ENCODE data around the gene SIK3.
"Not testable (repeated sequence)": the region's sequence is repeated elsewhere in the genome, so short reads cannot be mapped to it uniquely, and the experiment has no call there.

The SIK3 gene

DNA sequence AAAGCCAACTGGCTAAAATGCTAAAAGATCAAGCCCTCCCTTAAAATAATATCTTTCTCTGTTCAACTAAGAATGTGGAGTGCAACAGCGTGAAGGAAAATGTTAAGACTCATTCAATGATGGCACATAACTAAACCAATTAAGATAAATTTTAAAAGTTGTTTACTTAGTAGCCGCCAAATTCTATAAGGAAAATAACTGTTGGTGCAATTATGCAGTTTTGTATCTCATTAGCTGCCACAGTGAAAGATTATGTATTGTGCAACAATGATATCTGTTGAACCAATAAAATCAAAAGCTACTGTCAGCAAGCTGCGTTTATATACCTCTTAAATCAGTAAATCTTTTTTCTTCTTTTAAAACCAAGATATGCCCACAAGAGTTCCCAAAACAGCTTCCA, 55.5 kb downstream of the SIK3 start:
- no peak for DNase-seq

DNA sequence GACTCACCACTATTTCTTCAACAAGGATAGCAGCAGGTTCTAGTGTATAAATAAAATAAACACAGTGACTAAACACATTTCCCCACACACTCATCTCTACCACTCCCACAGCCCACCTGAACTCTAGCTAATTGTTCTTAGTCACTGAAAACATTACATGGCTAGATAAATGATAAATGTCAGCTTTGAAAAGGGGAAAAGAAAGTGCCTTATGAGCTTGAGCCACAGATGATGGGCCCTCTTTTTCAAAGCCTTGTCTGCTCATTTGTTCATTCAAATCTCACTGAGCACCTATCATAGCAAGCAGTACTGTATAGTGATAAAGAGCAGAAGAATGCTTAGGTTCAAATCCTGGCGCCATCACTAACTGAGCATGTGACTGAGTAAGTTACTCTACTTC, 58.3 kb downstream of the SIK3 start:
- DNase-seq = peak; percentile 17 to 21

DNA sequence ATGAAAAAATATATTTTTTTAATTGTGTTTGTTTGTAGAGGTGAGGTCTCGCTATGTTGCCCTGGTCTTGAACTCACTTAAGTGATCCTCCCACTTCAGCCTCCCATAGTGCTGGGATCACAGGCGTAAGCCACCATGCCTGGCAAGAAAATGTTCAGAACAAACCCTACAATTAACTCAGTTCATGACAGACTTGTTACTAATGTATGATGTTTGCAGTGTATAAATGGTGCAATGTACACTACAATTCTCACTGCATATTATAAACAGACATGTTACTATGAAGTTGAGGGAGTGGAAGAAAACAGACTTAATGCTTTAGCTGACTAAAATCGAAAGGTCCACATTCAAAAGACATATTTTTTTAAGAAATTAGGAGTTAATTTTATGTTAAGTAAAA, 59.0 kb downstream of the SIK3 start:
- DNase-seq = no peak

DNA sequence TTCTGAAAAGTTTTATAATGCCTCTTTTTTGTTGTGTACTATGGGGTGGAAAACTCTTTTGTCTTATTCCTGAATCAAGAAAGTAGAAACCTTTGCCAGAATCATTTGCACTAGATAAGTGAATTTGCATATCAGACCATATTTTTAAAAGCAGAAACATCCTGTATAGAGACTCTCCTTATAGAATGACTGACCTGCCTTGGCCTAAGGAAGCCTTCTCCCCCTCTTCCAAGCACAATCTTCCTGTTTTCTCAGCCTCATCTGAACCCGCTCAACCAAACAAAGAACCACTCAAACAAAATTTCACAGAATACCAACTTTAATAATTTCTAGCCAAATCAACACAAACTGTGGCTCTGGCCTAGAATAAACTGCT, 60.3 kb downstream of the SIK3 start:
- DNase-seq = no peak

DNA sequence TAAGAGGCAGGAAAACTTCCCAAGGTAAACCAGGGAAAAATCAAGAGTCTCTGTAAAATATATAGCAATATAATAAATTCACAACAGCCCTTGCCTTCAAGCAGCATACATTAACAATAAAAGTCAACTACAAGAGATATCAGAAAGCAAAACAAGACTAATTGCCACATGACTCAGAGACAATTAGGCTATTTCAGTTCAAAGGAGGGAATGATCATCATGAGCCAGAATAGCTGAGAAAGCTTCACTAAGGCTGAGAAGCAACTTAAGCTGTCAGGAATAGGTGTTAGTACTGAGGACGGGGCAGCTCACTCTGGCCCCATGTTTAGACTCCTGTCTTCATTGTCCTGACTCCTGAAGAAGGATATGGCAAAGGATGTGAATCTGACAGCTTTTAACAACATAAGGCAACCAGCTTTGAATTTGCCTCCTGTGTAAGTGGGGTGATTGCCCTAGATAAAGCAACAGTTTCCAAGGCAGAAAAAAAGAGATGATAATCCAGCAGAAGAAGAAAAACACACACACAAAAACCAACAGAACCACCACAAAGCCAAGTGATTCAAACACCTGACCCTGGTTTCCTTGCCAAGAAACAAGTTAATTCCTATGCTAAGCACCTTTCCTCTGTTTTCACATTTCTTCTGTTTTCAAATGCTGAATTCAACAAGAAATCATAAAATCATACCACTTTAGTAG, 60.8 kb downstream of the SIK3 start:
- no peak for DNase-seq

DNA sequence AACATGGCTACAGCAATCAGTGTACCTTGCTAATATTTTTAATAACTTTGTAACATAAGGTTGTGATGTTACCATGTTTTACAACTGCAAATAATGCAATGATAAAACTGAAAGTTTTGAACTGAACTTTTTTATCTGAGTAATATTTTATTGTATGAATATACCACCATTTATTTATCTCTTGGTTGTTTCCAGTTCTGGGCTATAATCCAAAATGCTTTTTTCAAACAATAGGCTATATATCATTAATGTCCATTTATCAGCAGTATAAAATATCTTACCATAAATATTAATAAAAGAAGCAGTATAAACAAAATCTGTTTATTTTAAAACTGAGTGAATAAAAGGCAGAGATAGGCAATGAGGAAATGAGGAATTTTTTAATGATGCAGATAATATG, 63.3 kb downstream of the SIK3 start:
- DNase-seq = no peak

DNA sequence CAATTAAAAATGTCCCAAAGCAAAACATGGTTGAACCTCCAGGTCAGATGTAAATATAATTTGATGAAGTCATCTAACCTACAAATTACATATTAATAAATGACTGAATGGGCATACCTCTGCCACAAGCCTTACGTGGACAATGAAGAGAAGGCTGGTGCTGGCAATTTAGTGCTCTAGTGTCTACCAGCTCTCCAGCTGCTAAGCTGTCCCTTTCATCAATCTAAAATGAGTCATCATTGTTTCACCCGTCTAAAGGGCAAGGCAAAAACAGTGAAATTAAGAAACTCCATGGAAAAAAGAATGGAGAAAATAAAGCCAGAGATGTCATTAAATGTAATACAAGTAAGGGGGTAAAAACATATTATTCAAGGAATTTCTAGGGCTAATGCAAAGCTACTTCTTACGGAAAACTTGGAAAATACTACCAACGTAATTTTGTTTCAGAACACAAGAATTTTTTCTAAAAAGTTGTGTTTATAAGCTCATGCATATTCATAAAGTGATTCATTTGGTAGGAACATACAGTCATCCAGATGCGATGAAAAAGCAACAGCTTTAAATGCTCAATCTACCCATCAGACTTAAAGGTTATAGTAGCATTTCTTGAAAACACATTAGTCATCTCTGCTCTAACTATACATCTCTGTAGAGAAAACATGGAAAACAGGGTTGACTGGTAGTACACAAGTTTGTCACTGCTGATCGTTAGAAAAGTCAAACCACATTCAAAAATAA, 71.5 kb downstream of the SIK3 start:
- no peak for DNase-seq

DNA sequence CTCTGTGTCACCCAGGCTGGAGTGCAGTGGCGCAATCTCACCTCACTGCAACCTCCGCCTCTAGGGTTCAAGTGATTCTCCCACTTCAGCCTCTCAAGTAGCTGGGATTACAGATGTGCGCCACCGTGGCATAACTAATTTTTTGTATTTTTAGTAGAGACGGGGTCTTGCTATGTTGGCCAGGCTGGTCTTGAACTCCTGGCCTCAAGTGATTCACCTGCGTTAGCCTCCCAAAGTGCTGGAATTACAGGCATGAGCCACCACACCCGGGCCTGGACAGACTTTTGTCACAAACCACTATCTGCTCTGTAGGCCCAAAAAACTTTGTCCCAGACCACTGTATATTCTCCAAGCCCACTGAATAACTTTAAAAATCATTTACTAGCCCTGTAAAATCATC, 74.5 kb downstream of the SIK3 start:
- not testable (repeated sequence) for DNase-seq

DNA sequence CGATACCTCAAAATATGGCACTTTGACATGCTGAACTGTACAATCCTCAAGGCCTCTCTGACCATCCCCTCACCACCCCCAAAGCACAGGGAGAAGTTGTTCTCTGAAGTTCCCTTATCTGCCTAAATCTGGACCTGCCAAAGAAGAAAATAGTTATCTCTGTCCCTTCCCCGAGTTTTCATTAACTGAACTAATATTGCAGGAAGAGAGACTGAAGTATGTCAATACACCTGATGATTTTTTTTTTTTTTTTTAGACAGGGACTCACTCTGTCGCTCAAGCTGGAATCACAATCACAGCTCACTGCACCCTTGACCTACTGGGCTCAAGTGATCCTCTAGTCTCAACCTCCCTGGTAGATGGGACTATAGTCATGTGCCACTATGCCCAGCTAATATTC, 75.0 kb downstream of the SIK3 start:
- no peak for DNase-seq

DNA sequence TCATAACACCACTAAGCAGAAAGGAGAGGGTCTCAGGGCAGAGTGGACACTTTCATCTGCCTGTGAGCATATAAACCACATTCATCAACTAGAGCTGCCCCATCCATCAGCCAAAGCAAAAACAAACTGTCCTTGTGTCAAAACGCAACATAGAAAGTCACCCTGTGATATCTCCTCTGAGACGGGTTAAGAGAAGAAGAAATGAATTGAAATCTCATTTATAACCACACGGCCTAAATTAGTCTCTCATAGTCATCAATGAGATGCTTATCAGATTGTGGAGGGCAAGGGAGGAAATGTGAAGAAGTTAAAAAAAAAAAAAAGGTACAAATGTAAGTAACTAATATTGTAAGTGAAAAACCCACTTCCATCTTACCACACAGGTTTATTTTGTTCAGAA, 75.7 kb downstream of the SIK3 start:
- DNase-seq = no peak

DNA sequence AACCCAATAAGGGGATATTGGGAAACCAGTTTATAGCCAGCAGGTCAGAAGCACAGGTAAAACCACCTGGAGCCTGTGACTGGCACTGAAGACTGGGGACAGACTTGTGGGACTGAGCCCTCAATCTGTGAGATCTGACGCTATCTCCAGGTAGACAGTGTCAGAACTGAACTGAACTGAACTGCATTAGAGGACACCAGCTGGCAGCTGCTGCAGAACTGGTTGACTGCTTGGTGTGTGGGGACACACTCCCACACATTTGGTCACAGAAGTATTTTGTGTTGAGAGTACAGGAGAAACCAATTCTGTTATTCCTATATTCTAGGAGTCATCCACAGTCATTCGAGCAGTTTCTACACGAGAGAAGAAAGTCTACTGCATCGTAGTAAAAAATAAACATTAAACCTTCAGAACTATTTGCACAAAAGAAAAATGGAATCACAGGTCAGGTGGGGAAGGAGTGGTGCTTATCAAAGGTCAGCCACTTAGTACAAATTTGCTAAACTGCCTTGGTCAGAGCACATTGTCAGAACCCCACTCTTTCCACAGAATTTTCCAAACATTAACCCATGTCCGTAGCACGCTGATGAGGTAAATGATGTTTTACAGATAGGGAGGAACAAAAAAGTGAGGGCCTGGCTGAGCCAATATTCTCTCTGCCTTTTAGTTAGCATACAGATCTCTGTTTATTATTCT, 77.2 kb downstream of the SIK3 start:
- no peak for DNase-seq

DNA sequence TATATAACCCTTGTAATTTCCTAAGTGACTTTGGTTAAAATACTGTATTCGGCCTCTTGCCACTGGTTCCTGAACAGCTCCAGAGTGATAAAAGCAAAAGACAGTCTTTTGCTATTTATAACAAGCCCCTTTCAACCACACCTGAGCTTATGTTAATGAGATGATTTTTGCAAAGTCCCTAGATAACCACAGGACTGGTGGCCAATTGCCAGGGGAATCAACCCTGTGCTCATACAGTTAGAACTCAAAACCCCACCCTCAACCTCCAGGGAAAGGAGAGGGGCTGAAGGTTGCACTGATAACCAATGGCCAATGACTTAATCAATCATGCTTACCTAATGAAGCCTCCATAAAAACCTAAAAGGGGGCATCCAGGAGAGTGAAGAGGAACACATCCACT, 77.9 kb downstream of the SIK3 start:
- no peak for DNase-seq

DNA sequence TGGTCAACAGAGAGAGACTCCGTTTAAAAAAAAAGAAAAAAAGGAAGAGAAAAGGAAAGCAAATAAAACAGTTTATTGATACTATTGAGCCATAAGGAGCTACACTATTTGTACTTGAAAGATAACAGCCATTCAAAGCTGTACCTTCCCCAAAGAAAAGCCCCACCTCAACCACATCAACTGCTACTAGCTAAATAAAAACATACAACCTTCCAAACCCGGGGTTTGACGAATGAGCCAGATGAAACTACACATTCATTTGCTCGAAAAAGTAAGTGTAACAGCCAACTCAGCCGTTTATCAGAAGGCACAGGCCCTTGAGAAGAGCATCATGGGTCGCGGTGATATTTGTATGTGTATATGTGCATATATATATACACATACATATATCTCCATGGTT, 78.4 kb downstream of the SIK3 start:
- DNase-seq = no peak

DNA sequence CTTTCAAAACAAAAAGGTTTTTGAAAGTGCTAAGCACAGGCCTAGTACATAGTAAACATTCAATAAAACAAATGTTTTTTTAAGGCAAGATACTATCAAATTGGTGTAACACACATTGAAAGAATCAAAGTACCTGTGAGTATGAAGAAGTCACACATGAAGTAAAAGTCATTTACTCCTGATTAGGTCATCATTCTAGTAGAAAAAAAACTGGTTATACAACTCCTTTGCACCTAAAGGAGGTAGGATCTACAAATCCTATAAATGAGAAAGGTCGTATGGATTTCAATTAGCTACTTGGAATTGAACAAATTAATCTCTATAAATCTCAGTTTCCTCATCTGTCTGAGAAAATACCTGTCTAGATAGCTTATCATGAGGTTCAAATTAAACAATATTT, 80.8 kb downstream of the SIK3 start:
- DNase-seq = no peak

DNA sequence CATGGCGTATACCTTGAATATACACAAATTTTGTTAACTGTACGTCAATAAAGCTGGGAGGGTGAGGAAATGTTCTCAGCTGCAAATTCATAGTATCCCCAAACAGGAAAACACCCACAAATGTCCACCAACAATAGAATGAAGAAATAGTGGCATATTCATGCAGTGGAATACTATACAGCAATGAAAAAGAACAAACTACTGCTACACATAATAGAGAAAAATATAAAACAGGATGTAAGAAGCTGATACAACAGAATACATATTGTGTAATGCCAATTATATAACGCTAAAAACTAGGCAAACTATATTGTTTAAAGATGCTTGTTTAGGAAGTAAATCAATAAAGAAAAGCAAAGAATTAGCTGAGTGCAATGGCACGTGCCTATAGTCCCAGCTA, 81.5 kb downstream of the SIK3 start:
- DNase-seq = no peak

DNA sequence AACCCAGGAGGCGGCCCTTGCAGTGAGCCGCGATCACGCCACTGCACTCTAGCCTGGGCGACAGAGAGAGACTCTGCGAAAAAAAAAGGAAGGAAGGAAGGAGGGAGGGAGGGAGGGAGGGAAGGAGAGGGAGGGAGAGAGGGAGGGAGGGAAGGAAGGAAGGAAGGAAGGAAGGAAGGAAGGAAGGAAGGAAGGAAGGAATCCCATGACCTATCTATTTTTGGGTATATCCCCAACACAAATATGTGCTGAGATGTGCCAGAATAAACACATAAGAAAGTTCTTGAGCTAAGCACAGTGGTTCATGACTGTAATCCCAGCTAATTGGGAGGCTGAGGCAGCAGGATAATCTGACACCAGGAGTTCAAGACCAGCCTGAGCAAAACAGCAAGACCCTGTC, 82.0 kb downstream of the SIK3 start:
- DNase-seq = no peak

DNA sequence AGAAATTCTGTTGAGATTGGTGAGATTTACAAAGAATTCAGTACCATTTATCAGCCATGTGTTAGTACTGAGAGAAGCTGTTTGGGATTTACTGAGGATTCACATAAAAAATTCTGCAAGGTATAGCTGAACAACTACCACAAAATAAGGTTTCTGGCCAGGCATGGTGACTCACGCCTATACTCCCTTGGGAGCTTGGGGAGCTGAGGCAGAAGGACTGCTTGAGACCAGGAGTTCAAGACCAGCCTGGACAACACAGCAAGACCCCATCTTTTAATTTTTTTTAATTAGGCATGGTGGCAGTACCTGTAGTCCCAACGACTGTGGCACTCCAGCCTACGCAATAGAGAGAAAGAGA, 86.7 kb downstream of the SIK3 start:
- no peak for DNase-seq

DNA sequence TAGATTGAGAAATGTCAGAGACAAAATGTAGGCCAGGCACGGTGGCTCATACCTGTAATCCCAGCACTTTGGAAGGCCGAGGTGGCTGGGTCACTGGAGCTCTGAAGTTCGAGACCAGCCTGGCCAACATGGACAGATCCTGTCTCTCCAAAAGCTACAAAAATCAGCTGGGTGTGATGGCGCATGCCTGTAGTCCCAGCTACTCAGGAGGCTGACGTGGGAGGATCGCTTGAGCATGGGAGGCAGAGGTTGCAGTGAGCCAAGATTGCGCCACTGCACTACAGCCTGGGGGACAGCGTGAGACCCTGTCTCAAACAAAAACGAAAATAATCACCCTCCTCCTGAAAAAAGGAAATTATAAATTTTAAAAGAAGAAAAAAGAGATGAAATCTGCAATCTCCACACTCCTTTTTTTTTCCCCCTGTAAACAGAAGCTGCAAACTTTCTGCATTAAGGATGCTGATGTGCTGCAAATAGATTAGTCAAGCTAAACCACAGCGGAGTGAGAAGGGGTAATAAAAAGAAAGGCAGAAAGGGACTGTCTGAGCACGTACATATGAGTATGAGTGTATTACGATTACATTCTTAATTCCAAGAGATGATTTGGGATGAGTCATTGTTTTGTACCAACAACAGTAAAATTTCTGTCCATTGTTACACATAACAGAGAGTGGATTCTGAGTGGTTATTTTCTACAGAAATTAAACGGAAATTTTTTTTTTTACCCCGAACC, 87.3 kb downstream of the SIK3 start:
- no peak for DNase-seq

DNA sequence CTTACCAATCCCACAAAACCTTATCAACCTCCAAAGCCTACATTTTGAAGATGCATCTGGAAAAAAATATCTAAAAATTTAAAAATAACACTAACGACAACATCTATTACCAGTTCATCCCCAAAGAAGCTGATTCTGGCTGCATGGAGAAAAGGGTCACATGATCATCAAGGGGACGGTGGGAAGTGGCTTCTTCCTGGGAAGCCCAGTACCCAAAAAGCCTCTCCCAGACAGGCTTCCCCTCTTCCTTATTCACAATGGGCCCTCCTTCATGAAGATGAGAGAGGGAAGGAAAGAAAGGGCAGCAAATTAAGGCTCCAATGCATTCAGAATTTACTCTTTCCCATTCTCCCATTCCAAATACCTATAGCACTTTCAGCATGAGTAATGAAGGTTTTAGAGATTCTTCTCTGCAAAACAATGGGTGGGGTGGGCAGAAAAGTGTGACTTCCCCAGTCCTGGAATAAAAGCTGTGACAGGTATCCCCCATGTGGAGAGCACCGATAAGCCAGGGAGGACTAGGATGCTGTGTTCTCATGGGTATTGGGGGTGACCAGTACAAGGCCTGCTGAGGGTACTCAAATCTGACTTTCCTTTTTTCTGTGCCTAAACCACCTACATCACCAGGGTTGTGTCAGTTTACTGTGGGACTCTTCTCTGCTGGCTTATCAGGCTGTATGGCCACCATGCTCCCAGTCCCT, 88.2 kb downstream of the SIK3 start:
- DNase-seq = no peak

DNA sequence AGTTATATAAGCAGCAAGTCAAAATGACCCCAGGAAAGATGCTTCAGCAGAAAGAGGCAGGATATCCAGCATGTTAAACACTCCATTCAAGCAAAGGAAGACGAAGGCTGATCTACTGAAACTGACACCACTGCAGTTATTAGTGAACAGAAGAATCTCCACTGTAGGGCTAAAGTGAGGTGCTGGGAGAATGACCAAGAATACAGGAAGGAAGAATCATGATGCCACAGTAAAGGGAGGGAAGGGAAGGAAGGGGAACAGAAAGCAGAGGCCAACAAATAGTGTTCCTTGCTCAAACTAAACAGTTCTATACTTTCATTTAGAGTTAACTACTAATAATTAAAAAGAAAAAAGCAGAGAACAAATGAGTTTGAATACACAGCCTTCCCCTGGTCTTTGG, 92.5 kb downstream of the SIK3 start:
- DNase-seq = no peak

DNA sequence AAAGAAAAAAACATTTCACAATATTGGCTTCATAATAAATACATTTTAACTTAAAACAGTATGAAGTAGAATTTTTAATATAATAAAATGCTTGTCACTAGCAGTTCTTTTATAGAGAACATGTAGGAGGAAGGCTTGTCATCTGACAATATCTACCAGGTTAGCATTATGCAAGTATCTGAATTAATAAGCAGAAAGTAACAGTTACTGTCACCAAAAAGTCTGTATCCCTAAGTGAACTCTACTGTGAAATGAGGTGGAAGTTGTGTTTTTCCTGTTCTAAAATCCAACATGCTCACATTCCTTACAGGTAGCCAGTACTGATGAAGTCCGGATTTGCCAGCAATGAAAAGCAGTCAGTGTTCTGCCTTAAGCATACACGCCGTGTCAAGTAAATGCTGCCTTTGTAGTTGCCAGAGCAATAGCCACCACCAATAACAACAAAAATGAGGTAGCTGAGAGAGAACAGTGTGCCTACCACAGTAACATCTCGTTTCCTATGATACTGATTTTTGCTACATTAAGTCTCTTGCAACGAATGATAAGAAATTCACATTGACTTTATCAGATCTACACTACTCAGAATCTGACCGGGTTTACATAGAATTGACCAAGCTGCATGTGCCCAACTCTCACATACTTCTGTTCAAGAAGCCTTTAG, 95.5 kb downstream of the SIK3 start:
- no peak for DNase-seq

DNA sequence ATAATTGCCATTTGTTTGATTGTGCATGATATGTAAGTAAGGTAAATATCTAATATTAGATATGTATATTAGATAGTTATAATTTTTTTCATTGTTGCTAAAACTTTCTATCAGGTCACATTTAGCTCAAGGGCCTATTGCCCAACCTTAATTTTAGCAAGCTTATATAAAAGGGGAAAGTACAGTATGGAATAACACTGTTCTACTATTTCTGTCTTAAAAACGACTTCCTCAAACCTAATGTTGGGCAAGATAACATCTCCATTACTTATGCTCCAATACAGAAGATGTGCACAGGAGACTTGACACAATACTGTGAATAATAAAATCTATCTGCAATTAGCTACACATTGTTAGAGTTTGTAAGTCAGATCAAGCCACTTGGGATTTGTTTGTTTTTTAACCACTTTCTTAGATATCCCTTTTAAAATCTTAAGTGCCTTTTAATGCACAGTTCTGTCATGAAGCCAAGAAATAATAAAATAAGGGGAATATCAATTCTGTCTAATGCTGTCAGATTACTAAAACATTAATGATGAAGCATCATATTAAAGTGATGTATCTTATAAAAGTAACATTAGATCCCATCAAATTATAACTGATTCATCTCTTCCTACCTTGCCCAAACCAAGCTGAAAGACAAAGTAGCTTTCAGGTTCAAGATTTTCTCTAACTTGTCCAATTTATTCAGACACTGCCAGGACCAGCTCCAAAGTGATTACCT, 98.1 kb downstream of the SIK3 start:
- no peak for DNase-seq
